AML-193 (cell line): ENCODE results near the gene PRR27.
"Not testable (repeated sequence)": the region's sequence is repeated elsewhere in the genome, so short reads cannot be mapped to it uniquely, and the experiment has no call there.

ENCODE experiments used
- DNase-seq, 2 experiments: peaks; one replicate each; lab custom pipeline; 2025; lab: John Stamatoyannopoulos, UW

Gene PRR27

DNA sequence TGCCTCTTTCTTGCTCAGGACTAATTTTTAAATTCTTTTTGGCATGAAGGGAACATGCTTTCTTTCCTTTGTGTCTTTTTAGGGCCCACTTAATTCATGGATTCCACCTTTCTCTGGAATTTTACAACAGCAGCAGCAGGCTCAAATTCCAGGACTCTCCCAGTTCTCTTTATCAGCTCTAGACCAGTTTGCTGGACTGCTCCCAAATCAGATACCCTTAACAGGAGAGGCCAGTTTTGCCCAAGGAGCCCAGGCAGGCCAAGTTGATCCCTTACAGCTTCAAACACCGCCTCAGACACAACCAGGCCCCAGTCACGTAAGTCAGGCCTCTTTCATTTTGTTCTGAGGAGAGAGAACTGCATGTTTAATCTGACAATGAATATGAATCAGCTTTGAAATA lies 43.8 kb downstream of the PRR27 start:
- DNase-seq, result no peak

- no peak for DNase-seq
Observed at GRCh38 chr4:70203601-70204000, 49.6 kb downstream of the PRR27 start.

DNA sequence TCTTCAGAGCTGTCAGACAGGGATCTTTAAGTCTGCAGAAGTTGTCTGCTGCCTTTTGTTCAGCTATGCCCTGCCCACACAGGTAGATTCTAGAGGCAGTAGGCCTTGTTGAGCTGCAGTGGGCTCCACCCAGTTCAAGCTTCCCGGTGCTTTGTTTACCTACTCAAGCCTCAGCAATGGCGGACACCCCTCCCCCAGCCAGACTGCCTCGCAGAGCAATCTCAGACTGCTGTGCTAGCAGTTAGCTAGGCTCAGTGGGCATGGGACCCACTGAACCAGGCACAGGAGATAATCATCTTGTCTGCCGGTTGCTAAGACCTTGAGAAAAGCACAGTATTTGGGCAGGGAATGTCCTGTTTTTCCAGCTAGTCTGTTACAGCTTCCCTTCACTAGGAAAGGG lies 58.7 kb downstream of the PRR27 start:
- not testable (repeated sequence) for DNase-seq
